ENCODE results near the gene DNM3.
A peak's percentile ranks its signal among the peaks of the same experiment; 100 is the strongest.
"Not testable (repeated sequence)": the region's sequence is repeated elsewhere in the genome, so short reads cannot be mapped to it uniquely, and the experiment has no call there.

DNM3 gene

GRCh38 chr1:171841050-171841910, at the start of gene DNM3:
Gene DNM3, plus strand, starts transcription at chr1:171841498. Its CDS starts 159 bp downstream, at chr1:171841657.
- DNase-seq, result peak; percentile 74

GRCh38 chr1:171792656-171793369, 48.5 kb upstream of the DNM3 start:
- no peak for DNase-seq

- DNase-seq, result no peak
These were observed 47.7 kb upstream of the DNM3 start for GRCh38 chr1:171793636-171794035.

GRCh38 chr1:171794085-171794484, 47.2 kb upstream of the DNM3 start:
- peak; percentile 78 for DNase-seq

- DNase-seq, result no peak
These were observed 44.7 kb upstream of the DNM3 start for GRCh38 chr1:171796592-171796991.

- DNase-seq, result no peak
These were observed 43.0 kb upstream of the DNM3 start for GRCh38 chr1:171798311-171798710.

GRCh38 chr1:171798765-171799164, 42.5 kb upstream of the DNM3 start:
- DNase-seq, result no peak

GRCh38 chr1:171799166-171799565, 42.1 kb upstream of the DNM3 start:
- peak; percentile 9 for DNase-seq

- not testable (repeated sequence) for DNase-seq
These were observed 41.6 kb upstream of the DNM3 start for GRCh38 chr1:171799698-171800097.

GRCh38 chr1:171800342-171800741, 41.0 kb upstream of the DNM3 start:
- DNase-seq, result no peak

GRCh38 chr1:171800851-171801250, 40.4 kb upstream of the DNM3 start:
- DNase-seq, result no peak

- DNase-seq, result peak; percentile 39
These were observed 39.8 kb upstream of the DNM3 start for GRCh38 chr1:171801487-171801891.

GRCh38 chr1:171802207-171802606, 39.1 kb upstream of the DNM3 start:
- DNase-seq, result no peak

- DNase-seq, result peak; percentile 73
These were observed 38.3 kb upstream of the DNM3 start for GRCh38 chr1:171803045-171803444.

GRCh38 chr1:171803461-171804022, 37.8 kb upstream of the DNM3 start:
- DNase-seq, result no peak

- DNase-seq, result no peak
These were observed 35.7 kb upstream of the DNM3 start for GRCh38 chr1:171805395-171806115.

- DNase-seq, result no peak
These were observed 33.7 kb upstream of the DNM3 start for GRCh38 chr1:171807556-171807955.

GRCh38 chr1:171809834-171810233, 31.5 kb upstream of the DNM3 start:
- no peak for DNase-seq

- DNase-seq, result no peak
These were observed 29.6 kb upstream of the DNM3 start for GRCh38 chr1:171811672-171812071.

- DNase-seq, result peak; percentile 71
These were observed 26.6 kb upstream of the DNM3 start for GRCh38 chr1:171814692-171815091.

- no peak for DNase-seq
These were observed 24.9 kb upstream of the DNM3 start for GRCh38 chr1:171816300-171816901.

- DNase-seq, result peak; percentile 72
These were observed 23.6 kb upstream of the DNM3 start for GRCh38 chr1:171817511-171818265.
